HG03095 (cell line): ENCODE data around the gene LZTS2.

Source experiments
- ATAC-seq: cut with Tn5 transposase; IDR thresholded peaks from one replicate; pipeline ENCODE4 v1.9.1; 2021; ENCODE audit warnings: moderate library complexity; ENCODE audit not compliant: unreplicated experiment

The LZTS2 gene

DNA sequence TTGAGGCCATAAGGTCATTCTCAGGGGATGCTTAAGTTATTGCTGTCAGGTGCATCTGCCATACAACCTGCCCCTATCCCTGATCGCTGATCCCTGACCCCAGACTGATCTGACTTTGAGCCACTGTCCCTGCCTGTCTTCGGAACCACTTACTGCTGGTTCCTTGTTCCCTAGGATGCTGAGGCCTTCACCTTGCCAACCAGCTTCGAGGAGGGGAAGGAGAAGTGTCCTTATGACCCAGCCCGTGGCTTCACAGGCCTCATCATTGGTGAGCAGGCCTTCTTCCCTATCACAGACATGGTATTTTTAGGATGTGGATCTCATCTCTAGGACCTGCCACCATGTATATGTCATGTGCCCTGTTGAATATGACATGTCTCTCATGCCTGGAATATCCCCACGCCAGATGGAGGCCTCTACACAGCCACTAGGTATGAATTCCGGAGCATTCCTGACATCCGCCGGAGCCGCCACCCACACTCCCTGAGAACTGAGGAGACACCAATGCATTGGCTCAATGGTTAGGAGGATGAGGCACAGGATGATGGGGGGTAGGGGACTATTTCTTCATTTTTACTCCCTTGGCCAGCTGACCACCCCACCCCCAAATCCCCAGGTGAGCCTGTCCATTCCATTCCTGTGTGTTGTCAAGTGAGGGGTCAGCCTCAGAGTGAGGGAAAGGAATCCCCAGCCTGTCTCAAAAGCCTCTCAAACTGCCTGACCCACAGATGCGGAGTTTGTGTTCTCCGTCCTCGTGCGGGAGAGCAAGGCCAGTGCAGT lies 21.3 kb upstream of the LZTS2 start:
- no peak for ATAC-seq

DNA sequence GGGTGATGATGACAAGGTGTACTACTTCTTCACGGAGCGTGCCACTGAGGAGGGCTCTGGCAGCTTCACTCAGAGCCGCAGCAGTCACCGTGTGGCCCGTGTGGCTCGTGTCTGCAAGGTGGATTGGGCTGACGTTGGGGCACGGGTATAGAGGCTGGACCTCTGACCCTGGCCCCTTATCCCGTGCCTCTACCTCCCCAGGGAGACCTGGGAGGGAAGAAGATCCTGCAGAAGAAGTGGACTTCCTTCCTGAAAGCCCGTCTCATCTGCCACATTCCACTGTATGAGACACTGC lies 20.8 kb upstream of the LZTS2 start:
- ATAC-seq: no peak

DNA sequence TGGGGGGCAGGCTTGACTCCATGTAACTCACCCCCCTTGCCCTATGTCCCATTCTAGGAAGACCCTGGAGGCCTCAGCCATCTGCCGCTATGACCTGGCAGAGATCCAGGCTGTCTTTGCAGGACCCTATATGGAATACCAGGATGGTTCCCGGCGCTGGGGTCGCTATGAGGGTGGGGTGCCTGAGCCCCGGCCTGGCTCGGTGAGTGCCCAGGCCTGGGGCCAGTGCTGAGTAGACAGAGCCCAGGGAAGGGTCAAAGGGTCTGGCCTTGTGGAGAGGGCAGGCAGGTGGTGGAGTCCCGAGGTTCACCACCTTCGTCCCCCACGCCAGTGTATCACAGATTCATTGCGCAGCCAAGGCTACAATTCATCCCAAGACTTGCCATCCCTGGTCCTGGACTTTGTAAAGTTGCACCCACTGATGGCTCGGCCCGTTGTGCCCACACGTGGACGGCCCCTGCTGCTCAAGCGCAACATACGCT lies 19.8 kb upstream of the LZTS2 start:
- no peak for ATAC-seq

DNA sequence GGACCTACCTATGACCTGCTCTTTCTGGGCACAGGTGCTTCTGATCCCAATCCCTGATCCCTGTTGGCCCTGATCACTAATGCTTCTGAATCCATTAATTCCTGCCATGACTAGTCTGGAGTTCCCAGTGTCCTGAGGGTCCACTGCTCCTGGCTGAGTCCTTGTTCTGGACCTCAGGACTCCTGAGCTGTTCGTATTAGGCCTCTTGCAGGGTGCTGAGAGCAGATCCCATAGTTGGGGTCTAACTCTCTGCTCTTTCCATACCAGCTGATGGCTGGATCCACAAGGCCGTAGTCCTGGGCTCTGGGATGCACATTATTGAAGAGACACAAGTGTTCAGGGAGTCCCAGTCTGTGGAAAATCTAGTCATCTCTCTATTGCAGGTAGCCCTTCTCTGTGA lies 19.3 kb upstream of the LZTS2 start:
- no peak for ATAC-seq

DNA sequence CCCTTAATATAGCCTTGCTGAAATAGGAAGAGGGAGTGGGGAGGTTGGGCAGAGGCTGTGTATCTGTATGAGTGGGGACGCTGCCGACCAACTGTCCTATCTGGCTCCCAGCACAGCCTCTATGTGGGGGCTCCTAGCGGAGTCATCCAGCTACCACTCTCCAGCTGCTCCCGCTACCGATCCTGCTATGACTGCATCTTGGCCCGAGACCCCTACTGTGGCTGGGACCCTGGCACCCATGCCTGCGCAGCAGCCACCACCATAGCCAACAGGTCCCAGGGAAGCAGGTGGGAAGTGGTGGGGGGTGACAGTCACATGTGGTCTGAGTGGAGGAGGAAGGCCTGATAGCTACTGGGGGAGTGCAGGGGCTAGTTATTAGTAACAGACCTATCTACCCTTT lies 18.9 kb upstream of the LZTS2 start:
- no peak for ATAC-seq

DNA sequence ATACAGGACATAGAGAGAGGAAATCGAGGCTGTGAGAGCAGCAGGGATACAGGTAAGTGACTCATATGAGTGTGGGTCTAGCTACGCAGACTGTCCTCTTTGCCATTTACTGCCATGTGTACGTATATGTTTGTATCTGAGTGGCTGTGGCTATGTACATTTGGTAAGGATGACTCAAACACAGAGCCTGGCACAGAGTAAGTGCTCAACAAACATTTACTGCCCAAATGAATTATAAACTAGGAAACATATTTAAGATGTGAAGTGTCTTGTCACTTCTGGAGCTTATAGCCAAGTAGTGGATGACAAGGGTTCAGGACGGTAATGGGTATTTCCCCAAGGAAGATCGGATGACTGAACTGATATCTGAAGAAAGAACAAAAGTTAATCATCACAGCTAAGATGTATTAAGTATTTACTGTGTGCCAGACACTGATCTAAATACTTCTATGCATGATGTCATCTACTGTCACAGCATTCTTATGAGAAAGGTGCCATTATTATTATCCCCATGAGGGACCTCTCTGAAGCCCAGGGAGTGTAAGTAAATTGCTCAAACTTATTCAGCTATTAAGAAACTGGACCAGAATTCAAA lies 18.3 kb upstream of the LZTS2 start:
- no peak for ATAC-seq

DNA sequence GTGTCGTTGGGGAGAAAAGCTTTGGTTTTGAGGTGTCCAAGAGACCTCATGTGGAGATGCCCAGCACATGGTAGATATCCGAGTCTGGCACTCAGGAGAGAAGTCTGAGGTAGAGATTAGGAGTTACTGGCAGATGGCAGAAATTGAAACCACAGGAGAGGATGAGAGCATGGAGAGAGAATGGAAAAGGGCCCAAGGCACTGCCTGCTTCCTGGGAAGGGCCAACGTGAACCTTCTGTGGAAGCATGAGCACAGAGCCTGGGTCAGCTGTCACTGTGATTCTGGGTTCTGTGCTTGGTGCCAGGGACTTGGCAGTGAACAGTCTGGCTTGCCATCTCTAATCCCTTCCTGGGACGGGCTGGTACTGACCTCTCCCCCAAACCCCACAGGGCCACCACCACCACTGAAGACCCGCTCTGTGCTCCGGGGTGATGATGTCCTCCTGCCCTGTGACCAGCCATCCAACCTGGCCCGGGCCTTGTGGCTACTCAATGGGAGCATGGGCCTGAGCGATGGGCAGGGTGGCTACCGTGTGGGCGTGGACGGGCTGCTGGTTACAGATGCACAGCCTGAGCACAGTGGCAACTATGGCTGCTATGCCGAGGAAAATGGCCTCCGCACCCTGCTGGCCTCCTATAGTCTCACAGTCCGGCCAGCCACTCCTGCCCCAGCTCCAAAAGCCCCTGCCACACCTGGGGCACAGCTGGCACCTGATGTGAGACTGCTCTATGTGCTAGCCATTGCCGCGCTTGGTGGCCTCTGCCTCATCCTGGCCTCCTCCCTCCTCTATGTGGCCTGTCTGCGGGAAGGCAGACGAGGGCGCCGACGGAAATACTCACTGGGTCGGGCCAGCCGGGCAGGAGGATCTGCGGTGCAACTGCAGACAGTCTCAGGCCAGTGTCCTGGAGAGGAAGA lies 16.4 kb upstream of the LZTS2 start:
- no peak for ATAC-seq

DNA sequence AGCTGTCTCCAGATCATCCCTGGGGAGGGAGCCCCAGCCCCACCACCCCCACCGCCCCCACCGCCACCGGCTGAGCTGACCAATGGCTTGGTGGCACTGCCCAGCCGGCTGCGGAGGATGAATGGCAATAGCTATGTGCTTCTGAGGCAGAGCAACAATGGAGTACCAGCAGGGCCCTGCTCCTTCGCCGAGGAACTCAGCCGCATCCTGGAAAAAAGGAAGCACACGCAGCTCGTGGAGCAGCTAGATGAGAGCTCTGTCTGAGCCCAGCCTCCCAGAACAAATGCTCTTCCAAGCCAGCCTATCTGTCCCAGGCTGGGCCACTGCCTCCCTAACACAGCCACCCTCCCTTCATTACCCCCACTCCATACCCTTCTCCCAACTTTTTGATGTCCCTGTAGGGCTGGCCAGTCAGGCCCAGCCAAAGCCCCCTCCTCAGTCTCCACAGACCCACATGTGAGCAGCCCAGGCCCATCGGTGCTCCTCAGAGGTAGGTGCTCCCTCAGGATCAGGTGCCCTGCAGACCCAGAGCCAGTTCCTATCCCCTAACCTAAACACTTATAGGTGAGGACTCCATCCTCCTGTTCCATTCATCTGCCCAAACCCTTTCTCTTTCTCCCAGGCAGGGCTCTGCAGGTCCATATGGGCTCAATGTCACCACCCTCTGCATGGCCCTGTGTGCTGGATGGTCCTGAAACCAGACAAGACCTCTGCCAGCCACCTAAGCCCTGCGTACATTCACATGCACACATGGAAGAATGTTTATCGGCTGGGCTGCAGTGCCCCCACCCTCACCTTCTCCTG lies 15.5 kb upstream of the LZTS2 start:
- no peak for ATAC-seq

DNA sequence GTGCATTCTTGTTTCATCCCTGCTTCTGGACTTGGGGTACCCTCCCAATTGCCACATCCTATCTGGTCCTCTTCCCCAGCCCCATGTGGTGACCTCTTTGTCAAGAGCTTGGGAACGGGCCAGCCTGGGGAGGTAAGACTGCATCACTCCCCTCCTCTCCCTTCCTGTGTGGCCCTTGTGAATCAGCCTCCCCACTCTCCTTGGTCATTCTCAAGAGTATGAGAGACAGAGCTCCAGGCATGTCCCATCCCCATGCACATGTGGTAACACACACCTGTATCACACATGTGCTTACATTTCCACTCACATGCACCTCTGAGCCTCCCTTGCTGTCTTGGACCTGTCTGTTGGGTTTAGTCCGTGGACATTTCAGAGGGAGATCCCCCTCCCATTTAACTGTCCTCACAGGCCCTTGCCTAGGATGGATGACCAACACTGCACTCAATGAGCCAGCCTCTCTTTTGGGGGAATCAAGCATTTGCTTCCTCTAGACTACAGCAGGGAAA lies 14.9 kb upstream of the LZTS2 start:
- ATAC-seq: no peak

DNA sequence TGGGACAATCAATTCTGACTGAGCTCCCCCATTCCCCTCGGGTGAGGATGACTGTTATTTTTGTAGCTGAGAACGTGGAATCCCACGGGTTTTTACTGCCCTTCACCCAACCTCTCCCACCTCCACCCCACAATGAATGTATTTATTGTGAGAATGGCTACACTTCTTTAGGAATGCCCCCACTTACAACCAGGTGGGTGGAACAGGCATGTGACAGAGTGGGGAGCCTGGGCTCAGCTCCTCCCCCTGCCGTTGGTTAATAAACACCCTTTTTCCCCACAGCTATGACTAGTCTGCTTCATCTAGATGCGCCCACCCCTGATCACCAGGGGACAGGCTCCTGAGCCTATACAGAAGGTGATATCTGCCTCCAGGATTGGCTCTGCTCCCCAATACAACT lies 14.3 kb upstream of the LZTS2 start:
- ATAC-seq: no peak

DNA sequence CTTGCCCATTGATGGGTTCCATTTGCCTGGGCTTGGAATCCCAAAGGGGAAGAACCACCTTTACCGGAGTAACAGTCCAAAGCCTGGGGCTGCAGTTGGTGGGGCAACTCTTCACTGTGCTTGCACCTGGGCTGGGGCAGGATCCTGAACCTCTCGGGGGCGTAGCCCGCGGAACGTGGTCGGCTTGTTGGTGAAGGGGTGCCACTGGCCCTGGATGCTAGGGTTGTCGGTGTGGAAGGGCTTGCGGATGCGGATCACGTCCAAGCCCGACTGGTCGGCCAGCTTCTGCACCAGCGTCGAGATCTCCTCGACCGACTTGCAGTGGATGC lies 13.0 kb upstream of the LZTS2 start:
- ATAC-seq: no peak

DNA sequence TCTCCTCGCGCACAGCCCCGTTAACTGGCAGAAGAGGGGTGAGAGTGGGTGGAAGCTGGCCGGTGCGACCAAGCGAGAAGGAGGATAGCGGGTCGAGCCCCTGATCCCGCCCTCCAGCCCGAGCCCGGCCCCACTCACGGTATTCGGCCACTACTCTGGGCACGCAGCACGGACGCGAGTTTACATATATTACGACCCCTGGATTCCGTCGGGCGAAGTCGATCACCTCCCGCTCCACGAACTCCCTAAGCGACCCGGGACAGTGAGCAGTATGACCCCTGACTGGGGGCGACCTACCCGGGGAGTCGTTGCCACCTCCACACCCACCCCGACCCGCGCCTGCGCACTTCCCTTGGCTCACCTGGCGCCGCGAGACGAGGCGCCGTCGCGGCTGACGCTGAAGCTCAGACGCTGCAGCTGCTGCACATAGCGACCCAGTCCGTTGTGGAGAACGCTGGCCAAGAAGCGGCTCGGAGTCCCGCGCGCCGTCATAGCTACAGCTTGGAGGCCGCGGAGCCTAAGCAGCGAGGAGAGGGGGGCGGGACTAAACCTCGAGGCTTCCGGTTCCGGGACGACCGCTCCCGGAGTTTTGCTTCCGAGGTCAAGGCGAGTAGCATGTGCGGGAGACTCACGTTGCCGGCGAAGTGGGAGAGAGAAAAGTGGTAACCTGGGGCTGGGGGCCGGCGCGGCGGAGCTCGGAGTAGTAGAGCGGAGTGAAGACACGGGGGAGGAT lies 12.5 kb upstream of the LZTS2 start, which contains the start of the genes MRPL43 and TWNK:
TSS of gene MRPL43 (minus strand) at position 546 of the 733 bp plus-strand sequence. CDS start at position 492, 54 bp downstream.
TSS of gene TWNK (plus strand) at position 592 of the 733 bp plus-strand sequence. CDS start 668 bp downstream, outside the sequence.
- ATAC-seq: peak; percentile 85

DNA sequence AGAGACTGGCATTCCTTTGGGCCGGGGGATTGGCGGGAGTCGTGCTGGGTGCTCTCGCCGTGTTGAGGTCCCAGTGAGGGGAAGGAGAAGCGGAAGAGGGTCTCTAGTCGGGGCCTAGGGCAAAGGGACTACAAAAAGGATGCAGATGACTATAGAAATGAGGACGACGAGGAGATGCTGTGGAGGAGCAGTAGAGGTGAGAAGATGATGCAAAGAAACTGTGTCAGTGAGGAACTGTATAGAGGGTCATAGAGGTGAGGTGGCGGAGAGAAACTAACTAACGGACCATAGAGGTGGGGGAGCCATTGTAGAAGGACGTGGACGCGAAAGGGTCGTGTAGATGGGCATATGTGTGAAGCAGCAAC lies 11.9 kb upstream of the LZTS2 start:
- ATAC-seq: no peak

DNA sequence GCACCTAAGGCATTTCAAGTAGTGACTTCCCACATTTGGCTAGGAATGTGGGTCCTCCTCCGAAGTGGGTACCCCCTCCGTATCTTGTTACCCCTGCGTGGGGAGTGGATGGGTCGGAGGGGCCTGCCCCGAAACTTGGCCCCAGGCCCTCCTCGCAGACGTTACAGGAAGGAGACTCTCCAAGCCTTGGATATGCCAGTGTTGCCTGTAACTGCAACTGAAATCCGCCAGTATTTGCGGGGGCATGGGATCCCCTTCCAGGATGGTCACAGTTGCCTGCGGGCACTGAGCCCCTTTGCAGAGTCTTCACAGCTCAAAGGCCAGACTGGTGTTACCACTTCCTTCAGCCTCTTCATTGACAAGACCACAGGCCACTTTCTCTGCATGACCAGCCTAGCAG lies 11.4 kb upstream of the LZTS2 start:
- ATAC-seq: no peak

DNA sequence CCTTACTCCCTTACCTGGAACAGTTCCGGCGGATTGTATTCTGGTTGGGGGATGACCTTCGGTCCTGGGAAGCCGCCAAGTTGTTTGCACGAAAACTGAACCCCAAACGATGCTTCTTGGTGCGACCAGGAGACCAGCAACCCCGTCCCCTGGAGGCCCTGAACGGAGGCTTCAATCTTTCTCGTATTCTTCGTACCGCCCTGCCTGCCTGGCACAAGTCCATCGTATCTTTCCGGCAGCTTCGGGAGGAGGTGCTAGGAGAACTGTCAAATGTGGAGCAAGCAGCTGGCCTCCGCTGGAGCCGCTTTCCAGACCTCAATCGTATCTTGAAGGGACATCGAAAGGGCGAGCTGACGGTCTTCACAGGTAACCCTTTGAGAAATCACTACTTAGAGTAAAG lies 10.5 kb upstream of the LZTS2 start:
- no peak for ATAC-seq

DNA sequence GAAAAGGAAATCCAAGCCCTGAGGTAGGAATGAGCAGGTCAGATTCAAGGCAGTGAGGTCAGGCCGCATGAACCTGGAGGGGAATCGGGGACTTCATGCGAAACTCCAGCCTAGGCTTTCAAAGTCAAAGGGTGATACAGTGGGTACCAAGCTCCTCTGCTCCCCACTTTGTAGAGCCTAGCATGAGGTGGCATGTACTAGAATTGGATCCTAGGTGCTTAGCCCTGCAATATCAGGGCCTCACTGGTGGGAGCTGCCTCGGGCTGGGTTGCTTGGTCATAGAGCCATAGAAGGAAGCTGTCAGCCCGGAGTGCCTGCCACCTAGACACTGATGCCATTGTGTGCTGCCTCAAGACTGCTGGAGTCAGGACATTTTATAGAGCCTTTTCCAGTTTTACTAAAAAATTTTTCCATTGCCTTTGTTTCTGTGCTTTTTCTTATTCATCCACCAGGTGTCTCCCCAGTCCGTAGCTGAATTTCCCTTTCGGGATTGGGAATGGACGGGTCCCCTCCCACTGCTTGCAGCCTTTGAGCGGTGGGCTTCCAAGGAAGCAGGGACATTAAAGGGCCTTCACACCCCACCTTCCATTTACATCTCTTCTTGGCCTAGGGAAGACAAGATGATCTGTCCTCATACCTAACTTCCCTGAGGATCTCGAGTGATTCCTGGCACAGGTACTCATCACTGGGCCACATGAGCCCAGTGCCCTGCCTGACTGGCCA lies 5.5 kb upstream of the LZTS2 start:
- no peak for ATAC-seq

DNA sequence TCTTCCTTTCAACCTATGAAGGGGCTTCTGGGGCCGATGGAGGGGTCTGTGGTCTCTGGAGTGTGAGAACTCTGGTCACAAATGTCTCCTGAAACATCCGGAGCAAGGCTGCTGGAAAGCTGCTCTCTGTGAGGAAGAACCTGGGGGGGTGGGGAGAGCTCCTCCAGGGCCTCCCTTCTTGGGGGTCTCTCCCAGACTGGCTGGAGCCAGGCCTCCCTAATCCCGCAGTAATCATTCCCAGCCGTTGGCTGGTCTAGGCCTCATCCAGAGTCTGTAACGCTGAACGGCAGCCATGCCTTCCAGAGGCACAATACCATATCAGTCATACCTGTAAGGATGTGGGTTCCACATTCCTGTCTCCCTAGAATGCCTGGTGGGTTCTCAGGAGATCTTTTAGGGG lies 4.4 kb upstream of the LZTS2 start:
- ATAC-seq: no peak

DNA sequence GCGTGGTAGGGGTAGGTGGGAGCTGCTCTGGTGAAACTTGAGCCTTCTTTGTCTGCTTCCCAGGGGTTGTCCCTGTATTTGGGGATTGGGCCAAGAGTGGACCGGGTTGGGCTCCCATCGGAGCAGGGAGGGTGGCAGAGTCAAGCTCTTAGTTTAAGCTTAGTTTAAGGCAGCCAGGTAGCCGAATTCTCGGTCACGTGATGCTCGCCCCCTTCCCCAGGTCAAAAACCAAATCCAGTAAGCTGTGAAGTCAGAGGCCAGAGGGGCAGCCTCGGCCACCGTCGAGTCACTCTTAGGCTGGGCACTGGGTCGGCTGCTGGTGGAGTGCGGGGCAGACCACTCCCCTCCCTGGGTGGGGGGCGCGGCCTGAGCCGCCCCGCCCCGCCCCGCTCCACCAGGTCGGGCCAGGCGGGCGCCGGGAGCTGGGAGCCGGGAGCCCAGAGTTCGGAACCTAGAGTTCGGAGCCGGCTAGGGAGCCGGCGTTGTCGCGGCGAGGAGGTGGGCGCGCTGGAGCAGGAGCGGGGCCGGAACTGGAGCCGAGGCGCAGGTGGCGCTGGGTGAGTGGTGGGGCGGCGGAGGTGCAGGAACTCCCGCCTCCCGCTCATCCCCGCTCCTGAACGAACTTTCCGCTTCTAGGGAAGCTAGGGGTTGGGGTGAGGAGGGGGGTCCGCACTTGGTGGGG lies 2.8 kb upstream of the LZTS2 start:
- no peak for ATAC-seq
